WERI-Rb-1 (cell line): ENCODE results near the gene ASPHD2.

Source experiments
- DNase-seq: peaks from one replicate; pipeline ENCODE4 v3.0.0-alpha.2; 2020
- H3K27ac ChIP-seq: fragments of 250-450 bp; sonication (Bioruptor Pico); 2 replicates; pipeline ENCODE4 v1.5.1; 2020; ENCODE audit warnings: mild to moderate bottlenecking, moderate library complexity
- H3K27me3 ChIP-seq: fragments of 250-450 bp; sonication (Bioruptor Pico); 2 replicates; pipeline ENCODE4 v1.5.1; 2021; ENCODE audit warnings: mild to moderate bottlenecking, low read depth, moderate library complexity; ENCODE audit not compliant: insufficient read depth, severe bottlenecking
- H3K36me3 ChIP-seq: fragments of 250-450 bp; sonication (Bioruptor Pico); 2 replicates; pipeline ENCODE4 v1.5.1; 2020; ENCODE audit warnings: mild to moderate bottlenecking, moderate library complexity
- H3K4me3 ChIP-seq: 2 replicates; pipeline ENCODE4 v1.5.1; 2011; ENCODE audit warnings: low read depth, mild to moderate bottlenecking, control low read depth, low read length
- H3K9me3 ChIP-seq: fragments of 250-450 bp; sonication (Bioruptor Pico); 2 replicates; pipeline ENCODE4 v1.5.1; 2021; ENCODE audit warnings: mild to moderate bottlenecking, moderate library complexity; ENCODE audit not compliant: severe bottlenecking
- CTCF ChIP-seq: IDR thresholded peaks from 2 replicates; pipeline ENCODE4 v1.5.1; 2011; ENCODE audit warnings: low read depth, mild to moderate bottlenecking, control low read depth, inconsistent platforms, low read length

The ASPHD2 gene

GRCh38 chr22:26479043-26479791, 50.2 kb downstream of the ASPHD2 start:
- Histone ChIP-seq H3K27ac (peak overlapping the region; percentile 82), H3K36me3 (peaks cover 27% of the 10 kb centered on the region), H3K4me3 (peak overlapping the region; percentile 20), H3K27me3 (no peaks in the 10 kb centered on the region), H3K9me3 (peaks cover 2% of the 10 kb centered on the region)
- DNase-seq, result peak; percentile 29
- peak; percentile 14; the same call in 1 of the 2 replicates for TF ChIP-seq CTCF

- H3K36me3 ChIP-seq, result peaks cover 21% of the 10 kb centered on the region
- H3K27ac ChIP-seq, result peak overlapping the region; percentile 82
- H3K4me3 ChIP-seq, result peak overlapping the region; percentile 20
- no peak for DNase-seq
- H3K9me3 ChIP-seq, result peaks cover 3% of the 10 kb centered on the region
- H3K27me3 ChIP-seq, result no peaks in the 10 kb centered on the region
- no peak for TF ChIP-seq CTCF
Measured at GRCh38 chr22:26479792-26480610, 50.9 kb downstream of the ASPHD2 start.

GRCh38 chr22:26480611-26480932, 51.5 kb downstream of the ASPHD2 start:
- Histone ChIP-seq H3K9me3 (peaks cover 3% of the 10 kb centered on the region), H3K36me3 (peaks cover 17% of the 10 kb centered on the region), H3K4me3 (no peak overlapping the region), H3K27ac (peak overlapping the region; percentile 18; the same call in 1 of the 2 replicates), H3K27me3 (no peaks in the 10 kb centered on the region)
- TF ChIP-seq CTCF, result no peak
- DNase-seq, result no peak

GRCh38 chr22:26481112-26481693, 52.1 kb downstream of the ASPHD2 start:
- H3K9me3 ChIP-seq, result peaks cover 3% of the 10 kb centered on the region
- H3K27ac ChIP-seq, result no peak overlapping the region; the same call in 1 of the 2 replicates
- TF ChIP-seq CTCF, result no peak
- no peaks in the 10 kb centered on the region for H3K27me3 ChIP-seq
- H3K4me3 ChIP-seq, result no peak overlapping the region
- no peak for DNase-seq
- peaks cover 12% of the 10 kb centered on the region for H3K36me3 ChIP-seq

GRCh38 chr22:26481694-26482093, 52.6 kb downstream of the ASPHD2 start:
- peaks cover 9% of the 10 kb centered on the region for H3K36me3 ChIP-seq
- peaks cover 3% of the 10 kb centered on the region for H3K9me3 ChIP-seq
- TF ChIP-seq CTCF, result no peak
- DNase-seq, result no peak
- H3K27me3 ChIP-seq, result no peaks in the 10 kb centered on the region
- no peak overlapping the region for H3K27ac ChIP-seq
- H3K4me3 ChIP-seq, result no peak overlapping the region
